Gastroesophageal sphincter (tissue), 3 donors: ENCODE data around the gene ALKBH8.

Experiments used
- POLR2A ChIP-seq, 2 donors: fragments of 450-650 bp; IDR thresholded peaks; one replicate each; pipeline ENCODE4 v1.6.1; 2017; ENCODE audit warnings: antibody characterized with exemption in 2 of 2, mild to moderate bottlenecking in 2 of 2, moderate library complexity in 1 of 2
- TF ChIP-seq, protein P1 (sequence below), 4 experiments: fragments of 200-600 bp in 2 of 4; fragments of 450-650 bp in 2 of 4; sonication (generic) in 1 of 4; IDR thresholded peaks; one replicate each; pipeline ENCODE4 v1.5.1; 2017 to 2019; ENCODE audit warnings: antibody characterized with exemption in 4 of 4, mild to moderate bottlenecking in 2 of 4, moderate library complexity in 2 of 4

DNA sequence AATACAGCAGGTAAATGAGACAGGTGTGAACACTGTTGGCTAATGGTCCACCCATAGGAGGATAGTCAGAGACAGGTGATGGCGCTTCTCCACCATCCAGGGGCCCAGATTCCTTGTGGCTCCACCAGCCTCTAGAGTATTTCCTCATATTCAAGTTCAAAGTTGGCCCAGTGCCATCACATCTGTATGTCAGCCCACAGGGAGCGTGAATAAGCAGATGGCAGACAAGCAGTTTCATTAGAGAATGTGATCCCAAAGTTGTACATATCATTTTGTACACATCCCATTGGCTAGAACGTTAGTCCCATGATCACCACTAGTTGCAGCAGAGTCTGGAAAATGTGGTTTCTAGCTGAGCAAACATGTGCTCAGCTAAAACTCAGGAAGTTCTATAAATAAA lies 96.9 kb downstream of the ALKBH8 start:
- TF ChIP-seq, protein P1, sequence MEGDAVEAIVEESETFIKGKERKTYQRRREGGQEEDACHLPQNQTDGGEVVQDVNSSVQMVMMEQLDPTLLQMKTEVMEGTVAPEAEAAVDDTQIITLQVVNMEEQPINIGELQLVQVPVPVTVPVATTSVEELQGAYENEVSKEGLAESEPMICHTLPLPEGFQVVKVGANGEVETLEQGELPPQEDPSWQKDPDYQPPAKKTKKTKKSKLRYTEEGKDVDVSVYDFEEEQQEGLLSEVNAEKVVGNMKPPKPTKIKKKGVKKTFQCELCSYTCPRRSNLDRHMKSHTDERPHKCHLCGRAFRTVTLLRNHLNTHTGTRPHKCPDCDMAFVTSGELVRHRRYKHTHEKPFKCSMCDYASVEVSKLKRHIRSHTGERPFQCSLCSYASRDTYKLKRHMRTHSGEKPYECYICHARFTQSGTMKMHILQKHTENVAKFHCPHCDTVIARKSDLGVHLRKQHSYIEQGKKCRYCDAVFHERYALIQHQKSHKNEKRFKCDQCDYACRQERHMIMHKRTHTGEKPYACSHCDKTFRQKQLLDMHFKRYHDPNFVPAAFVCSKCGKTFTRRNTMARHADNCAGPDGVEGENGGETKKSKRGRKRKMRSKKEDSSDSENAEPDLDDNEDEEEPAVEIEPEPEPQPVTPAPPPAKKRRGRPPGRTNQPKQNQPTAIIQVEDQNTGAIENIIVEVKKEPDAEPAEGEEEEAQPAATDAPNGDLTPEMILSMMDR (IDR thresholded peaks at IDR 0.05): no peak
- no peak for TF ChIP-seq POLR2A (IDR thresholded peaks at IDR 0.05)
